Measurements from ENCODE around the gene RTN4RL2.

DNA sequence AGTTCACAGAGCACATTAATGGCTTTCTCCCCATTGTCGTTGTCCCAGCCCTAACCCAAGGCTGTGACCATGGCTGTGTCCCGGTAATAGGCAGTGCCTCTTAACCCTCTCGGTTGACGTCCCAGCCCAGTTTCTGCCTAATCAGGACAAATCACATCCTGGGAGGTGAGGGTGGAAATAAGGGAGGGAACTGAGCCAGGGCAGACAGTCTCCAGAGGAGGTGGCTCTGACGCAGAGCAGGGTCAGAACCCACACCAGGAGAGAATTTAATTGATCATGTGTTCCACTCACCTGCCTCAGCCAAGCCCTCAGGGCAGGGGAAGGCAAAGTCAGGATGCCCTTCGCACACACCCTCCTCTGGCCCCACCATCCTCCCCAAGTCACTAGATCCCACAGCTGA, 38.2 kb downstream of the RTN4RL2 start:
- TF ChIP-seq, protein P1, sequence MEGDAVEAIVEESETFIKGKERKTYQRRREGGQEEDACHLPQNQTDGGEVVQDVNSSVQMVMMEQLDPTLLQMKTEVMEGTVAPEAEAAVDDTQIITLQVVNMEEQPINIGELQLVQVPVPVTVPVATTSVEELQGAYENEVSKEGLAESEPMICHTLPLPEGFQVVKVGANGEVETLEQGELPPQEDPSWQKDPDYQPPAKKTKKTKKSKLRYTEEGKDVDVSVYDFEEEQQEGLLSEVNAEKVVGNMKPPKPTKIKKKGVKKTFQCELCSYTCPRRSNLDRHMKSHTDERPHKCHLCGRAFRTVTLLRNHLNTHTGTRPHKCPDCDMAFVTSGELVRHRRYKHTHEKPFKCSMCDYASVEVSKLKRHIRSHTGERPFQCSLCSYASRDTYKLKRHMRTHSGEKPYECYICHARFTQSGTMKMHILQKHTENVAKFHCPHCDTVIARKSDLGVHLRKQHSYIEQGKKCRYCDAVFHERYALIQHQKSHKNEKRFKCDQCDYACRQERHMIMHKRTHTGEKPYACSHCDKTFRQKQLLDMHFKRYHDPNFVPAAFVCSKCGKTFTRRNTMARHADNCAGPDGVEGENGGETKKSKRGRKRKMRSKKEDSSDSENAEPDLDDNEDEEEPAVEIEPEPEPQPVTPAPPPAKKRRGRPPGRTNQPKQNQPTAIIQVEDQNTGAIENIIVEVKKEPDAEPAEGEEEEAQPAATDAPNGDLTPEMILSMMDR (IDR thresholded peaks at IDR 0.05), result no peak
- no peak for TF ChIP-seq POLR2A (IDR thresholded peaks at IDR 0.05)
- no peak for TF ChIP-seq EP300 (IDR thresholded peaks at IDR 0.05)

Measured in tibial nerve (tissue), 4 donors.